HUES48 (cell line): Measurements from ENCODE around the gene TMCO6.
"Not testable (repeated sequence)": the region's sequence is repeated elsewhere in the genome, so short reads cannot be mapped to it uniquely, and the experiment has no call there.

Experiments used
- H3K27ac ChIP-seq: one replicate; pipeline ENCODE4 v1.7.0; 2013; ENCODE audit warnings: low read depth, low read length, inconsistent platforms
- H3K27me3 ChIP-seq: 2 replicates; pipeline ENCODE4 v1.6.1; 2013; ENCODE audit warnings: mild to moderate bottlenecking, low read length; ENCODE audit not compliant: control insufficient read depth, insufficient read depth
- H3K36me3 ChIP-seq: 2 replicates; pipeline ENCODE4 v1.6.1; 2013; ENCODE audit warnings: low read length; ENCODE audit not compliant: control insufficient read depth, insufficient read depth
- H3K4me1 ChIP-seq: 2 replicates; pipeline ENCODE4 v1.6.1; 2013; ENCODE audit warnings: mild to moderate bottlenecking, low read length; ENCODE audit not compliant: control insufficient read depth, insufficient read depth
- H3K4me3 ChIP-seq: 2 replicates; pipeline ENCODE4 v1.5.1; 2013; ENCODE audit warnings: mild to moderate bottlenecking, low read depth, low read length
- H3K9ac ChIP-seq: 2 replicates; pipeline ENCODE4 v1.6.1; 2013; ENCODE audit warnings: mild to moderate bottlenecking, low read depth, low read length, moderate library complexity
- H3K9me3 ChIP-seq: 2 replicates; pipeline ENCODE4 v1.6.1; 2013; ENCODE audit warnings: low read length; ENCODE audit not compliant: control insufficient read depth, insufficient read depth

Gene TMCO6

GRCh38 chr5:140630292-140631035 is 8.8 kb upstream of the TMCO6 start:
- Histone ChIP-seq H3K9ac (no peak overlapping the region), H3K4me3 (no peak overlapping the region), H3K9me3 (peaks cover 10% of the 10 kb centered on the region), H3K36me3 (no peaks in the 10 kb centered on the region), H3K27ac (no peak overlapping the region), H3K27me3 (peaks cover 41% of the 10 kb centered on the region), H3K4me1 (peaks cover 3% of the 10 kb centered on the region; the same call in 1 of the 2 replicates)

- no peaks in the 10 kb centered on the region for H3K36me3 ChIP-seq
- peaks cover 41% of the 10 kb centered on the region for H3K27me3 ChIP-seq
- H3K27ac ChIP-seq: no peak overlapping the region
- peaks cover 10% of the 10 kb centered on the region for H3K9me3 ChIP-seq
- no peak overlapping the region for H3K9ac ChIP-seq
- H3K4me3 ChIP-seq: no peak overlapping the region
- peaks cover 3% of the 10 kb centered on the region; the same call in 1 of the 2 replicates for H3K4me1 ChIP-seq
Measured at GRCh38 chr5:140631036-140631417, 8.2 kb upstream of the TMCO6 start.

- Histone ChIP-seq H3K9me3 (peaks cover 10% of the 10 kb centered on the region), H3K27me3 (peaks cover 41% of the 10 kb centered on the region), H3K4me3 (peak overlapping the region; percentile 61), H3K27ac (no peak overlapping the region), H3K9ac (no peak overlapping the region), H3K36me3 (no peaks in the 10 kb centered on the region), H3K4me1 (peaks cover 3% of the 10 kb centered on the region; the same call in 1 of the 2 replicates)
Measured at GRCh38 chr5:140631831-140632365, 7.4 kb upstream of the TMCO6 start.

GRCh38 chr5:140632366-140633020 is 6.8 kb upstream of the TMCO6 start:
- Histone ChIP-seq H3K9me3 (peaks cover 8% of the 10 kb centered on the region), H3K4me1 (peaks cover 3% of the 10 kb centered on the region; the same call in 1 of the 2 replicates), H3K4me3 (peak overlapping the region; percentile 61), H3K27ac (no peak overlapping the region), H3K36me3 (no peaks in the 10 kb centered on the region), H3K9ac (no peak overlapping the region), H3K27me3 (peaks cover 41% of the 10 kb centered on the region)

GRCh38 chr5:140633021-140633471 is 6.2 kb upstream of the TMCO6 start, which contains the start of gene CD14:
Gene CD14 (minus strand): TSS chr5:140633175. CDS start chr5:140633071, 104 bp downstream.
- H3K36me3 ChIP-seq: no peaks in the 10 kb centered on the region
- H3K27ac ChIP-seq: no peak within 1 kb of the TSS
- peaks cover 7% of the 10 kb centered on the region for H3K9me3 ChIP-seq
- peak within 1 kb of the TSS; percentile 61 for H3K4me3 ChIP-seq
- peaks cover 3% of the 10 kb centered on the region; the same call in 1 of the 2 replicates for H3K4me1 ChIP-seq
- H3K27me3 ChIP-seq: peaks cover 41% of the 10 kb centered on the region
- H3K9ac ChIP-seq: no peak within 1 kb of the TSS

GRCh38 chr5:140633501-140633900 is 5.8 kb upstream of the TMCO6 start:
- peaks cover 41% of the 10 kb centered on the region for H3K27me3 ChIP-seq
- H3K4me1 ChIP-seq: peaks cover 5% of the 10 kb centered on the region; the same call in 1 of the 2 replicates
- no peaks in the 10 kb centered on the region for H3K36me3 ChIP-seq
- no peak overlapping the region for H3K9ac ChIP-seq
- H3K27ac ChIP-seq: no peak overlapping the region
- 0 out of 2 replicates have a peak overlapping the region, but pooled peaks have one; percentile 61 for H3K4me3 ChIP-seq
- H3K9me3 ChIP-seq: peaks cover 4% of the 10 kb centered on the region; the same call in 1 of the 2 replicates

GRCh38 chr5:140634103-140634502 is 5.1 kb upstream of the TMCO6 start:
- Histone ChIP-seq H3K4me1 (peaks cover 8% of the 10 kb centered on the region), H3K9ac (no peak overlapping the region), H3K9me3 (no peaks in the 10 kb centered on the region), H3K36me3 (no peaks in the 10 kb centered on the region), H3K27ac (no peak overlapping the region), H3K4me3 (no peak overlapping the region), H3K27me3 (peaks cover 41% of the 10 kb centered on the region)

- H3K9ac ChIP-seq: no peak overlapping the region
- peaks cover 37% of the 10 kb centered on the region for H3K27me3 ChIP-seq
- no peaks in the 10 kb centered on the region for H3K9me3 ChIP-seq
- H3K27ac ChIP-seq: no peak overlapping the region
- H3K36me3 ChIP-seq: no peaks in the 10 kb centered on the region
- peaks cover 12% of the 10 kb centered on the region for H3K4me1 ChIP-seq
- H3K4me3 ChIP-seq: no peak overlapping the region
Measured at GRCh38 chr5:140635291-140636257, 3.7 kb upstream of the TMCO6 start.

GRCh38 chr5:140637371-140638100 is 1.7 kb upstream of the TMCO6 start:
- Histone ChIP-seq H3K4me3 (no peak overlapping the region), H3K4me1 (peaks cover 12% of the 10 kb centered on the region), H3K36me3 (peaks cover 17% of the 10 kb centered on the region), H3K9ac (no peak overlapping the region), H3K27me3 (peaks cover 17% of the 10 kb centered on the region), H3K9me3 (no peaks in the 10 kb centered on the region), H3K27ac (peak overlapping the region; percentile 33)

- not testable (repeated sequence) for H3K4me1 ChIP-seq, H3K9me3 ChIP-seq, H3K9ac ChIP-seq, H3K27me3 ChIP-seq
- Histone ChIP-seq H3K36me3 (peaks cover 28% of the 10 kb centered on the region), H3K4me3 (peak overlapping the region; percentile 81), H3K27ac (peak overlapping the region; percentile 39)
Measured at GRCh38 chr5:140638898-140639147, 428 bp upstream of the TMCO6 start.
